H9 (cell line): Measurements from ENCODE around the gene ANKRD13C. TPM values are rescaled to one million over a fixed set of nuclear protein-coding genes. Genes with fewer than 3 reads are reported as not detected.

Source experiments
- DNase-seq: peaks from one replicate; pipeline ENCODE4 v3.0.0-alpha.2; 2017
- H2AFZ ChIP-seq: one replicate; pipeline ENCODE4 v1.6.1; 2013; ENCODE audit warnings: mild to moderate bottlenecking, low read length, control low read depth, moderate library complexity
- H2AK5ac ChIP-seq: 2 replicates; pipeline ENCODE4 v1.6.1; 2013; ENCODE audit warnings: low read length, control low read depth, mixed read lengths; ENCODE audit not compliant: insufficient read length
- H2BK120ac ChIP-seq: one replicate; pipeline ENCODE4 v1.6.1; 2013; ENCODE audit warnings: low read depth, mild to moderate bottlenecking, low read length, control low read depth, inconsistent platforms; ENCODE audit not compliant: poor library complexity, severe bottlenecking
- H2BK12ac ChIP-seq: 2 replicates; pipeline ENCODE4 v1.6.1; 2013; ENCODE audit warnings: low read length, control low read depth, mixed read lengths, low read depth; ENCODE audit not compliant: insufficient read length
- H2BK15ac ChIP-seq: 2 replicates; pipeline ENCODE4 v1.6.1; 2013; ENCODE audit warnings: low read depth, low read length, control low read depth
- H2BK20ac ChIP-seq: one replicate; pipeline ENCODE4 v1.6.1; 2013; ENCODE audit warnings: low read depth, mild to moderate bottlenecking, low read length, control low read depth, inconsistent platforms; ENCODE audit not compliant: poor library complexity, severe bottlenecking
- H2BK5ac ChIP-seq: 2 replicates; pipeline ENCODE4 v1.6.1; 2013; ENCODE audit warnings: low read length, control low read depth, mixed read lengths; ENCODE audit not compliant: insufficient read length
- H3K14ac ChIP-seq: 2 replicates; pipeline ENCODE4 v1.6.1; 2013; ENCODE audit warnings: low read length, control low read depth; ENCODE audit not compliant: insufficient read depth
- H3K18ac ChIP-seq: 2 replicates; pipeline ENCODE4 v1.6.1; 2013; ENCODE audit warnings: low read depth, mild to moderate bottlenecking, mixed read lengths, low read length, control low read depth; ENCODE audit not compliant: insufficient read length
- H3K23ac ChIP-seq: 2 replicates; pipeline ENCODE4 v1.6.1; 2013; ENCODE audit warnings: low read length, control low read depth, mixed read lengths, low read depth; ENCODE audit not compliant: insufficient read length
- H3K23me2 ChIP-seq: 2 replicates; pipeline ENCODE4 v1.6.1; 2013; ENCODE audit warnings: low read depth, mild to moderate bottlenecking, mixed read lengths, low read length, control low read depth; ENCODE audit not compliant: insufficient read length, poor library complexity, severe bottlenecking
- H3K27ac ChIP-seq: 2 replicates; pipeline ENCODE4 v1.5.1; 2013; ENCODE audit warnings: low read length, control low read depth, mixed read lengths, low read depth; ENCODE audit not compliant: insufficient read length
- H3K27me3 ChIP-seq: 2 replicates; pipeline ENCODE4 v1.6.1; 2013; ENCODE audit warnings: low read length, control low read depth, inconsistent platforms; ENCODE audit not compliant: insufficient read depth
- H3K4ac ChIP-seq: 2 replicates; pipeline ENCODE4 v1.6.1; 2013; ENCODE audit warnings: low read depth, mild to moderate bottlenecking, control low read depth, inconsistent platforms, low read length, moderate library complexity
- H3K4me1 ChIP-seq: 2 replicates; pipeline ENCODE4 v1.6.1; 2013; ENCODE audit warnings: low read length, control low read depth, inconsistent platforms; ENCODE audit not compliant: insufficient read depth
- H3K4me2 ChIP-seq: 2 replicates; pipeline ENCODE4 v1.6.1; 2013; ENCODE audit warnings: low read length, control low read depth, mixed read lengths; ENCODE audit not compliant: insufficient read length, insufficient read depth
- H3K56ac ChIP-seq: 2 replicates; pipeline ENCODE4 v1.6.1; 2013; ENCODE audit warnings: low read depth, mild to moderate bottlenecking, mixed read lengths, low read length, control low read depth; ENCODE audit not compliant: insufficient read length
- H3K79me1 ChIP-seq: 2 replicates; pipeline ENCODE4 v1.6.1; 2013; ENCODE audit warnings: low read depth, mild to moderate bottlenecking, moderate library complexity, low read length, control low read depth, inconsistent platforms; ENCODE audit not compliant: insufficient read depth, poor library complexity, severe bottlenecking
- H3K79me2 ChIP-seq: 2 replicates; pipeline ENCODE4 v1.6.1; 2013; ENCODE audit warnings: low read length, control low read depth, inconsistent platforms; ENCODE audit not compliant: insufficient read depth
- H3K9ac ChIP-seq: 2 replicates; pipeline ENCODE4 v1.6.1; 2013; ENCODE audit warnings: low read length, control low read depth, mixed read lengths; ENCODE audit not compliant: insufficient read length; ENCODE audit errors: extremely low read depth
- H3K9me3 ChIP-seq: one replicate; pipeline ENCODE4 v1.6.1; 2013; ENCODE audit warnings: low read depth, low read length, inconsistent platforms; ENCODE audit not compliant: control insufficient read depth
- H3T11ph ChIP-seq: one replicate; pipeline ENCODE4 v1.6.1; 2013; ENCODE audit warnings: mild to moderate bottlenecking, low read length, control low read depth, inconsistent platforms
- H4K20me1 ChIP-seq: one replicate; pipeline ENCODE4 v1.6.1; 2013; ENCODE audit not compliant: control insufficient read depth, insufficient read length, insufficient read depth
- H4K5ac ChIP-seq: 2 replicates; pipeline ENCODE4 v1.6.1; 2013; ENCODE audit warnings: low read depth, mild to moderate bottlenecking, mixed read lengths, low read length, control low read depth; ENCODE audit not compliant: insufficient read length
- H4K8ac ChIP-seq: replicated peaks from 2 replicates; pipeline ENCODE4 v1.6.1; 2013; ENCODE audit warnings: low read length, control low read depth, mixed read lengths, low read depth; ENCODE audit not compliant: insufficient read length
- H4K91ac ChIP-seq: 2 replicates; pipeline ENCODE4 v1.6.1; 2013; ENCODE audit warnings: low read depth, mild to moderate bottlenecking, moderate library complexity, mixed read lengths, low read length, control low read depth; ENCODE audit not compliant: insufficient read length
- H3K27ac Mint-ChIP-seq, 3 experiments: 2 replicates in 2 of 3; 3 replicates in 1 of 3; pipeline ENCODE4 v1.8.0; 2020 to 2021; ENCODE audit warnings: mixed read lengths in 3 of 3, mild to moderate bottlenecking in 1 of 3, moderate library complexity in 1 of 3
- H3K27me3 Mint-ChIP-seq: 2 replicates; pipeline ENCODE4 v1.8.0; 2021; ENCODE audit warnings: low read depth, mild to moderate bottlenecking, moderate library complexity, mixed read lengths
- H3K36me3 Mint-ChIP-seq, 3 experiments: 2 replicates in 2 of 3; 3 replicates in 1 of 3; pipeline ENCODE4 v1.8.0; 2020 to 2021; ENCODE audit warnings: low read depth in 3 of 3, mixed read lengths in 3 of 3; ENCODE audit not compliant: insufficient read depth in 1 of 3
- H3K4me1 Mint-ChIP-seq, 2 experiments: 2 replicates each; pipeline ENCODE4 v1.8.0; 2020; ENCODE audit warnings: mixed read lengths in 2 of 2
- H3K4me3 Mint-ChIP-seq, 2 experiments: 2 replicates in 1 of 2; 3 replicates in 1 of 2; pipeline ENCODE4 v1.8.0; 2020 to 2021; ENCODE audit warnings: mild to moderate bottlenecking in 2 of 2, mixed read lengths in 2 of 2, moderate library complexity in 1 of 2
- H3K9me3 Mint-ChIP-seq, 2 experiments: 2 replicates in 1 of 2; 3 replicates in 1 of 2; pipeline ENCODE4 v1.8.0; 2020; ENCODE audit warnings: mild to moderate bottlenecking in 2 of 2, mixed read lengths in 2 of 2, moderate library complexity in 1 of 2
- CTCF ChIP-seq: fragments of 200-600 bp; sonication (generic); conservative IDR thresholded peaks from 3 replicates; pipeline ENCODE4 v1.8.0; 2021; ENCODE audit warnings: antibody characterized with exemption, mild to moderate bottlenecking
- WGBS: extraction: QIAGEN DNeasy Blood & Tissue Kit; methylation state at CpG from one replicate; pipeline ENCODE4 v1.1.7; 2013; ENCODE audit warnings: missing lambda C conversion rate, low lambda C conversion rate, mixed read lengths; ENCODE audit not compliant: insufficient read length; ENCODE audit errors: extremely low coverage; 5-methylcytosine and 5-hydroxymethylcytosine counted together
- total RNA-seq: library from RNA; stranded (reverse); gene quantifications from 2 replicates; pipeline ENCODE4 v1.2.1, GENCODE V29; 2021

Gene ANKRD13C
- total RNA-seq, 1 experiment from 2014 or later: 19.7 TPM

GRCh38 chr1:70387507-70387906 lies 33.0 kb upstream of the ANKRD13C start:
- no peak overlapping the region for H3K18ac ChIP-seq
- H3T11ph ChIP-seq: no peak overlapping the region
- no peak overlapping the region for H4K5ac ChIP-seq
- WGBS: no CpG with 5 or more reads among the region's 5 CpGs
- no peak overlapping the region for H4K8ac ChIP-seq
- no peak overlapping the region for H4K91ac ChIP-seq
- H3K36me3 Mint-ChIP-seq: no peaks in the 10 kb centered on the region
- no peaks in the 10 kb centered on the region for H3K4me1 Mint-ChIP-seq
- no peaks in the 10 kb centered on the region for H3K79me1 ChIP-seq
- no peak overlapping the region for H3K23ac ChIP-seq
- H3K9ac ChIP-seq: no peak overlapping the region
- H3K4me1 ChIP-seq: no peaks in the 10 kb centered on the region
- no peaks in the 10 kb centered on the region for H3K9me3 Mint-ChIP-seq
- no peak overlapping the region for H2AK5ac ChIP-seq
- H3K4me3 Mint-ChIP-seq: no peak overlapping the region
- H3K56ac ChIP-seq: no peak overlapping the region
- H3K27me3 Mint-ChIP-seq: no peaks in the 10 kb centered on the region
- H2BK120ac ChIP-seq: no peak overlapping the region
- H3K9me3 ChIP-seq: no peaks in the 10 kb centered on the region
- DNase-seq: no peak
- H3K27ac Mint-ChIP-seq: no peak overlapping the region
- H3K4ac ChIP-seq: no peak overlapping the region
- H2BK12ac ChIP-seq: no peak overlapping the region
- H2BK20ac ChIP-seq: no peak overlapping the region
- H4K20me1 ChIP-seq: no peaks in the 10 kb centered on the region
- H2BK15ac ChIP-seq: no peak overlapping the region
- H2BK5ac ChIP-seq: no peak overlapping the region
- H3K4me2 ChIP-seq: no peak overlapping the region
- no peak overlapping the region for H3K27ac ChIP-seq
- H3K14ac ChIP-seq: no peak overlapping the region
- TF ChIP-seq CTCF: no peak
- no peaks in the 10 kb centered on the region for H3K79me2 ChIP-seq
- H3K27me3 ChIP-seq: no peaks in the 10 kb centered on the region
- H3K23me2 ChIP-seq: no peaks in the 10 kb centered on the region
- H2AFZ ChIP-seq: no peak overlapping the region
